Suprapubic skin (tissue), 4 donors: ENCODE measurements around the gene CITED1.

Source experiments
- CTCF ChIP-seq, 2 donors: fragments of 200-600 bp in 1 of 2; fragments of 450-650 bp in 1 of 2; sonication (generic) in 1 of 2; IDR thresholded peaks; one replicate each; pipeline ENCODE4 v1.5.1; 2016 to 2019; ENCODE audit warnings: antibody characterized with exemption in 2 of 2, mild to moderate bottlenecking in 1 of 2, moderate library complexity in 1 of 2
- EP300 ChIP-seq: sonication (generic); formaldehyde crosslinking; IDR thresholded peaks from one replicate; pipeline ENCODE4 v1.6.1; 2017; ENCODE audit warnings: antibody characterized with exemption
- POLR2A ChIP-seq, 2 donors: fragments of 450-650 bp; IDR thresholded peaks; one replicate each; pipeline ENCODE4 v1.6.1; 2017; ENCODE audit warnings: antibody characterized with exemption in 2 of 2, mild to moderate bottlenecking in 2 of 2, moderate library complexity in 2 of 2
- POLR2AphosphoS5 ChIP-seq, 3 donors: sonication (generic); formaldehyde crosslinking; IDR thresholded peaks; one replicate each; pipeline ENCODE4 v1.6.1; 2017; ENCODE audit warnings: antibody characterized with exemption in 3 of 3

- TF ChIP-seq POLR2A (IDR thresholded peaks at IDR 0.05), result no peak
- no peak for TF ChIP-seq CTCF (IDR thresholded peaks at IDR 0.05)
- TF ChIP-seq EP300, result no peak
- no peak for TF ChIP-seq POLR2AphosphoS5 (IDR thresholded peaks at IDR 0.05)
These were observed 29.2 kb downstream of the CITED1 start for GRCh38 chrX:72276478-72276953.
